IPS-11a (cell line): ENCODE results near the gene TSHZ2.

Source experiments
- H3K4me3 ChIP-seq: one replicate; pipeline ENCODE4 v1.5.1; 2013; ENCODE audit warnings: low read depth, low read length, control low read depth

The TSHZ2 gene

GRCh38 chr20:53331151-53331973 lies 359.2 kb downstream of the TSHZ2 start:
- H3K4me3 ChIP-seq: no peak overlapping the region

- H3K4me3 ChIP-seq: no peak overlapping the region
These were observed 360.1 kb downstream of the TSHZ2 start for GRCh38 chr20:53332022-53332837.

- H3K4me3 ChIP-seq: no peak overlapping the region
These were observed 362.7 kb downstream of the TSHZ2 start for GRCh38 chr20:53334861-53335260.

- no peak overlapping the region for H3K4me3 ChIP-seq
These were observed 363.4 kb downstream of the TSHZ2 start for GRCh38 chr20:53335555-53335954.

- no peak overlapping the region for H3K4me3 ChIP-seq
These were observed 364.7 kb downstream of the TSHZ2 start for GRCh38 chr20:53336892-53337291.

- H3K4me3 ChIP-seq: no peak overlapping the region
These were observed 365.4 kb downstream of the TSHZ2 start for GRCh38 chr20:53337390-53338101.

GRCh38 chr20:53338716-53339115 lies 366.6 kb downstream of the TSHZ2 start:
- no peak overlapping the region for H3K4me3 ChIP-seq

GRCh38 chr20:53342429-53342828 lies 370.3 kb downstream of the TSHZ2 start:
- H3K4me3 ChIP-seq: no peak overlapping the region

- H3K4me3 ChIP-seq: no peak overlapping the region
These were observed 371.3 kb downstream of the TSHZ2 start for GRCh38 chr20:53343448-53343847.

GRCh38 chr20:53344891-53345290 lies 372.7 kb downstream of the TSHZ2 start:
- no peak overlapping the region for H3K4me3 ChIP-seq

- H3K4me3 ChIP-seq: no peak overlapping the region
These were observed 373.6 kb downstream of the TSHZ2 start for GRCh38 chr20:53345536-53346334.

- H3K4me3 ChIP-seq: no peak overlapping the region
These were observed 374.1 kb downstream of the TSHZ2 start for GRCh38 chr20:53346335-53346648.

GRCh38 chr20:53349730-53350129 lies 377.6 kb downstream of the TSHZ2 start:
- no peak overlapping the region for H3K4me3 ChIP-seq

- no peak overlapping the region for H3K4me3 ChIP-seq
These were observed 380.7 kb downstream of the TSHZ2 start for GRCh38 chr20:53352727-53353440.

- no peak overlapping the region for H3K4me3 ChIP-seq
These were observed 382.2 kb downstream of the TSHZ2 start for GRCh38 chr20:53354314-53354713.

GRCh38 chr20:53355790-53356189 lies 383.6 kb downstream of the TSHZ2 start:
- H3K4me3 ChIP-seq: no peak overlapping the region

- H3K4me3 ChIP-seq: no peak overlapping the region
These were observed 387.3 kb downstream of the TSHZ2 start for GRCh38 chr20:53359425-53359824.

- H3K4me3 ChIP-seq: no peak overlapping the region
These were observed 388.7 kb downstream of the TSHZ2 start for GRCh38 chr20:53360852-53361251.

- H3K4me3 ChIP-seq: no peak overlapping the region
These were observed 390.6 kb downstream of the TSHZ2 start for GRCh38 chr20:53362736-53363135.

- H3K4me3 ChIP-seq: no peak overlapping the region
These were observed 392.5 kb downstream of the TSHZ2 start for GRCh38 chr20:53364646-53365045.
